ENCODE results near the gene FBXO45.
A peak's percentile ranks its signal among the peaks of the same experiment; 100 is the strongest.

FBXO45 gene

DNA sequence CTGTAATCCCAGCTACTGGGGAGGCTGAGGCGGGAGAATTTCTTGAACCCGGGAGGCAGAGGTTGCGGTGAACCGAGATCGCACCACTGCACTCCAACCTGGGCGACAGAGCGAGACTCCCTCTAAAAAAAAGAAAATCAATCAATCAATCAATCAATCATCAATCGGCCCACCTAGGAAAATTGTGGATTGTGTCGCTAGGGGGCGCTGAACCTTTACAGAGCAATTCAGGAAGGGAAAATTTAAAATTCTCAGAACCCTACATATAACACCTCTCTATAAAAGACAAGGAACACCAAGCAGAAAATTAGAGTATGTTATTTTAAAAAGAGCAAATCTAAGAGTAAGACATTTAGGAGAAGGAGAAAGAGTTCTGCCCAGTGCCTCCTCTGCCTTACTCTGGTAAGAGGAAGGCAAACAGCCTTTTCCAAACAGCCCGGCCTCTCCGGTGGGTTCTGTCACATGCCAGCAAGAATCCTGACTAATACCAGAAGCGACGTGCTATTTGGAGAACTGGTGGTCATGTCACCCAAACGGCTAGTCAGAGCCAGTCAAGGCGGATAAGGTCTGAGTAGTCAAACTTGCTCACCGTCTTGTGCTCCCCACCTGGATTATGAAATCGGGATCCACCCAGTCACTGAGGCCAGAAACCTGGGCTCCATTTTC, 31.0 kb upstream of the FBXO45 start:
- no peak overlapping the region for H3K4me2 ChIP-seq (ENCODE audit: low read depth, low read length, poor library complexity, severe bottlenecking)
- H3K9ac ChIP-seq (ENCODE audit: low read length): no peak overlapping the region
- no peaks in the 10 kb centered on the region for H3F3A ChIP-seq (ENCODE audit: insufficient read depth)
- no peaks in the 10 kb centered on the region for H4K20me1 ChIP-seq (ENCODE audit: low read depth, low read length)
- H3K9me3 ChIP-seq (ENCODE audit: insufficient read depth, low read length): no peaks in the 10 kb centered on the region
- no peak overlapping the region for H3K27ac ChIP-seq (ENCODE audit: low read depth, low read length)
- no peaks in the 10 kb centered on the region for H3K9me2 ChIP-seq (replicated peaks; ENCODE audit: insufficient read depth, low read length)
- no peak overlapping the region for H3K4me3 ChIP-seq (ENCODE audit: insufficient read depth, low read length, poor library complexity, severe bottlenecking)
- H3K36me3 ChIP-seq (ENCODE audit: low read length): no peaks in the 10 kb centered on the region
- peak; percentile 51 for TF ChIP-seq CTCF (IDR thresholded peaks at IDR 0.05; ENCODE audit: insufficient read depth, low read length, poor library complexity, severe bottlenecking)
- no peak for TF ChIP-seq EZH2phosphoT487 (conservative IDR thresholded peaks at IDR 0.05; ENCODE audit: low read length)
- no peak overlapping the region for H2AFZ ChIP-seq (ENCODE audit: low read depth, low read length, severe bottlenecking)
- H3K79me2 ChIP-seq (ENCODE audit: insufficient read depth, low read length): no peaks in the 10 kb centered on the region
- no peaks in the 10 kb centered on the region for H3K27me3 ChIP-seq (ENCODE audit: low read length)

GRCh38 chr3:196541684-196542445, 26.6 kb upstream of the FBXO45 start:
- Histone ChIP-seq H2AFZ (ENCODE audit: low read depth, low read length, severe bottlenecking) (no peak overlapping the region), H4K20me1 (ENCODE audit: low read depth, low read length) (no peaks in the 10 kb centered on the region), H3K9me2 (replicated peaks; ENCODE audit: insufficient read depth, low read length) (no peaks in the 10 kb centered on the region), H3K9me3 (ENCODE audit: insufficient read depth, low read length) (no peaks in the 10 kb centered on the region), H3K79me2 (ENCODE audit: insufficient read depth, low read length) (no peaks in the 10 kb centered on the region), H3F3A (ENCODE audit: insufficient read depth) (no peaks in the 10 kb centered on the region), H3K27me3 (ENCODE audit: low read length) (no peaks in the 10 kb centered on the region), H3K4me2 (ENCODE audit: low read depth, low read length, poor library complexity, severe bottlenecking) (no peak overlapping the region), H3K9ac (ENCODE audit: low read length) (no peak overlapping the region), H3K27ac (ENCODE audit: low read depth, low read length) (no peak overlapping the region), H3K4me3 (ENCODE audit: insufficient read depth, low read length, poor library complexity, severe bottlenecking) (no peak overlapping the region), H3K36me3 (ENCODE audit: low read length) (no peaks in the 10 kb centered on the region)
- TF ChIP-seq EZH2phosphoT487 (conservative IDR thresholded peaks at IDR 0.05; ENCODE audit: low read length) (no peak), CTCF (IDR thresholded peaks at IDR 0.05; ENCODE audit: insufficient read depth, low read length, poor library complexity, severe bottlenecking) (no peak)

- TF ChIP-seq EZH2phosphoT487 (conservative IDR thresholded peaks at IDR 0.05; ENCODE audit: low read length) (no peak), CTCF (IDR thresholded peaks at IDR 0.05; ENCODE audit: insufficient read depth, low read length, poor library complexity, severe bottlenecking) (no peak)
- Histone ChIP-seq H3K36me3 (ENCODE audit: low read length) (no peaks in the 10 kb centered on the region), H3K9me2 (replicated peaks; ENCODE audit: insufficient read depth, low read length) (no peaks in the 10 kb centered on the region), H3K4me2 (ENCODE audit: low read depth, low read length, poor library complexity, severe bottlenecking) (no peak overlapping the region), H3F3A (ENCODE audit: insufficient read depth) (no peaks in the 10 kb centered on the region), H3K9ac (ENCODE audit: low read length) (no peak overlapping the region), H3K79me2 (ENCODE audit: insufficient read depth, low read length) (no peaks in the 10 kb centered on the region), H2AFZ (ENCODE audit: low read depth, low read length, severe bottlenecking) (no peak overlapping the region), H3K27ac (ENCODE audit: low read depth, low read length) (no peak overlapping the region), H3K27me3 (ENCODE audit: low read length) (no peaks in the 10 kb centered on the region), H3K4me3 (ENCODE audit: insufficient read depth, low read length, poor library complexity, severe bottlenecking) (no peak overlapping the region), H3K9me3 (ENCODE audit: insufficient read depth, low read length) (peaks cover 6% of the 10 kb centered on the region; the same call in 1 of the 2 replicates), H4K20me1 (ENCODE audit: low read depth, low read length) (no peaks in the 10 kb centered on the region)
These were observed 23.9 kb upstream of the FBXO45 start for GRCh38 chr3:196544491-196544992.

Measured in SU-DHL-6 (cell line).